B cell (primary cell): ENCODE results near the gene PRUNE2. TPM values are rescaled to one million over a fixed set of nuclear protein-coding genes. Genes with fewer than 3 reads are reported as not detected.

Experiments used
- ATAC-seq: fragments of 200-7000 bp; cut with Tn5 transposase; one replicate; pipeline ENCODE4 v1.10.0; 2021; ENCODE audit warnings: low read depth, mild to moderate bottlenecking, moderate number of reproducible peaks, moderate library complexity
- CTCF ChIA-PET: fragments of 350-600 bp; sonication (Branson Sonifier 250); formaldehyde crosslinking; loops from one replicate; lab custom pipeline; 2021; ENCODE audit warnings: antibody characterized with exemption, inconsistent platforms; lab: Charles Lee
- POLR2A ChIA-PET: fragments of 350-600 bp; sonication (Branson Sonifier 250); formaldehyde crosslinking; loops from one replicate; lab custom pipeline; 2021; ENCODE audit warnings: antibody characterized with exemption; lab: Charles Lee
- DNase-seq: peaks from one replicate; pipeline ENCODE4 v3.0.0; 2013
- H2AFZ ChIP-seq: 2 replicates; pipeline ENCODE4 v1.6.1; 2012; ENCODE audit warnings: mild to moderate bottlenecking, low read depth, low read length; ENCODE audit not compliant: insufficient read depth, poor library complexity, severe bottlenecking
- H3K27ac ChIP-seq, 2 donors: 1 replicate in 1 of 2; 2 replicates in 1 of 2; pipeline ENCODE4 v1.5.1; 2012 to 2013; ENCODE audit warnings: low read length in 2 of 2, mild to moderate bottlenecking in 2 of 2, moderate library complexity in 1 of 2
- H3K27me3 ChIP-seq, 4 experiments: fragments of 200-600 bp in 1 of 4; sonication (generic) in 1 of 4; replicated peaks in 1 of 4; 1 replicate in 2 of 4; 2 replicates in 2 of 4; pipeline versions ENCODE4 v1.6.1 to v1.7.0; 2013 to 2016; ENCODE audit warnings: low read length in 3 of 4, mild to moderate bottlenecking in 2 of 4, mixed read lengths in 1 of 4, moderate library complexity in 1 of 4; ENCODE audit not compliant: insufficient read depth in 4 of 4, control insufficient read depth in 3 of 4; ENCODE audit errors: control extremely low read depth in 1 of 4
- H3K36me3 ChIP-seq, 2 experiments: replicated peaks in 1 of 2; 1 replicate in 1 of 2; 2 replicates in 1 of 2; pipeline versions ENCODE4 v1.6.1 to v1.7.1; 2013; ENCODE audit warnings: low read length in 1 of 2; ENCODE audit not compliant: insufficient read depth in 2 of 2, control insufficient read depth in 1 of 2; ENCODE audit errors: control extremely low read depth in 1 of 2, extremely low read depth in 1 of 2
- H3K4me1 ChIP-seq, 2 donors: fragments of 200-600 bp in 1 of 2; sonication (generic) in 1 of 2; 1 replicate in 1 of 2; 2 replicates in 1 of 2; pipeline versions ENCODE4 v1.5.1 to v1.6.1; 2013 to 2017; ENCODE audit warnings: low read length in 2 of 2; ENCODE audit not compliant: control insufficient read depth in 2 of 2, insufficient read depth in 2 of 2
- H3K4me2 ChIP-seq: replicated peaks from 2 replicates; pipeline ENCODE3; 2012; ENCODE audit warnings: mild to moderate bottlenecking, low read depth, low read length; ENCODE audit not compliant: poor library complexity, severe bottlenecking
- H3K4me3 ChIP-seq, 5 experiments: fragments of 200-600 bp in 1 of 5; sonication (generic) in 1 of 5; 1 replicate in 3 of 5; 2 replicates in 2 of 5; pipeline versions ENCODE4 v1.5.1 to v1.7.0; 2011 to 2016; ENCODE audit warnings: low read length in 4 of 5, mild to moderate bottlenecking in 4 of 5, low read depth in 2 of 5, control low read depth in 1 of 5, moderate library complexity in 1 of 5; ENCODE audit not compliant: insufficient read depth in 1 of 5; ENCODE audit errors: control extremely low read depth in 1 of 5, extremely low read depth in 1 of 5
- H3K79me2 ChIP-seq: fragments of 200-600 bp; sonication (generic); one replicate; pipeline ENCODE4 v1.6.0; 2016; ENCODE audit warnings: low read length; ENCODE audit not compliant: control insufficient read depth, insufficient read depth
- H3K9ac ChIP-seq: fragments of 200-600 bp; sonication (generic); 2 replicates; pipeline ENCODE4 v1.6.1; 2017; ENCODE audit warnings: mild to moderate bottlenecking, low read length, moderate library complexity
- H3K9me3 ChIP-seq, 3 donors: one replicate each; pipeline versions ENCODE4 v1.6.1 to v1.7.1; 2013; ENCODE audit warnings: low read length in 2 of 3; ENCODE audit not compliant: control insufficient read depth in 2 of 3, insufficient read depth in 1 of 3; ENCODE audit errors: control extremely low read depth in 1 of 3
- H4K20me1 ChIP-seq: 2 replicates; pipeline ENCODE4 v1.6.0; 2012; ENCODE audit warnings: mild to moderate bottlenecking, low read length; ENCODE audit not compliant: insufficient read depth, control insufficient read depth, poor library complexity, severe bottlenecking
- H3K27ac Mint-ChIP-seq: one replicate; pipeline ENCODE4 v1.8.0; 2021; ENCODE audit warnings: mixed read lengths
- H3K27me3 Mint-ChIP-seq: one replicate; pipeline ENCODE4 v1.8.0; 2021; ENCODE audit warnings: mixed read lengths
- H3K4me1 Mint-ChIP-seq: one replicate; pipeline ENCODE4 v1.8.0; 2021; ENCODE audit warnings: mixed read lengths
- H3K4me3 Mint-ChIP-seq: one replicate; pipeline ENCODE4 v1.8.0; 2021; ENCODE audit warnings: mixed read lengths
- H3K9me3 Mint-ChIP-seq: one replicate; pipeline ENCODE4 v1.8.0; 2022; ENCODE audit warnings: mixed read lengths; ENCODE audit not compliant: insufficient read depth
- CTCF ChIP-seq: fragments of 200-600 bp; IDR thresholded peaks from one replicate; pipeline ENCODE4 v1.8.0; 2022; ENCODE audit warnings: antibody characterized with exemption, mild to moderate bottlenecking
- EZH2 ChIP-seq: IDR thresholded peaks from 2 replicates; pipeline ENCODE4 v1.6.1; 2012; ENCODE audit warnings: borderline replicate concordance, low read depth, mild to moderate bottlenecking, moderate library complexity, low read length; ENCODE audit not compliant: insufficient read depth, poor library complexity, severe bottlenecking
- WGBS: methylation state at CpG from one replicate; pipeline ENCODE4 v1.1.5; 2013; ENCODE audit warnings: missing lambda C conversion rate; ENCODE audit not compliant: insufficient coverage; 5-methylcytosine and 5-hydroxymethylcytosine counted together
- intact Hi-C: fragments of 100-400 bp; cut with micrococcal nuclease; formaldehyde crosslinking; loops from one replicate; pipeline ENCODE4 v1.10.0; 2022
- polyA plus RNA-seq: library from polyadenylated mRNA; depleted of rRNA; stranded (reverse); fragments of >200 nt; gene quantifications from 2 replicates; pipeline ENCODE4 v1.2.3, GENCODE V29; 2012
- total RNA-seq, 2 donors: library from RNA; stranded (reverse); fragments of 120-200 nt in 1 of 2; gene quantifications; 1 replicate in 1 of 2; 2 replicates in 1 of 2; pipeline versions ENCODE4 v1.2.3 to v1.2.4, GENCODE V29; 2013 to 2022

Gene PRUNE2
- total and polyA plus RNA-seq, 2 donors (not counting 1 experiment from before 2014, with no cell fraction given) = 0.12 TPM; not detected in 1

DNA sequence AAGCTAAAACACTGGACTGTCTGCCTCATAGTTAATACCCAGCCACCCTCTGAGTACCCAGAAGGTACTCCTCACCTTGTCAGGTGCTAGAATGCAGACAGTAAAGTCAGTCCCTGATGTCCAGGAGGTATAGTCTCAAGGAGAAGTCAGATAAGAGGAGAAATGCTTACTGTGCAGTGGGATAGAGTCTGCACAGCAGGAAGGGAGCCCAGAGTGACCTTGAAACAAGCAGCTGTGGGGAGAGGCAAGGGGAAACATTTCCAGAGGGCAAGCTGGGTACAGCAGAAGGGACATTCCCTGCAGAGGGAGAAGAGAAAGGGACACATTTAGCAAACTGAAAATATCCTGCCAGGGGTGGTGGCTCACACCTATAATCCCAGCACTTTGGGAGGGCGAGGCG, 324.2 kb downstream of the PRUNE2 start:
- TF ChIP-seq EZH2 (no peak), CTCF (no peak)
- Mint-ChIP-seq H3K4me1 (peaks cover 21% of the 10 kb centered on the region), H3K4me3 (no peak overlapping the region), H3K27me3 (peaks cover 18% of the 10 kb centered on the region), H3K27ac (no peak overlapping the region), H3K9me3 (no peaks in the 10 kb centered on the region)
- H2AFZ ChIP-seq = no peak overlapping the region
- H4K20me1 ChIP-seq = no peaks in the 10 kb centered on the region
- peaks cover 0 to 11% (median 0%) of the 10 kb centered on the region in 3 donors for H3K9me3 ChIP-seq
- WGBS = no CpG with 5 or more reads among the region's 2 CpGs
- H3K36me3 ChIP-seq = no peaks in the 10 kb centered on the region
- H3K27me3 ChIP-seq = no peaks in the 10 kb centered on the region
- no peak overlapping the region for H3K4me2 ChIP-seq
- H3K27ac ChIP-seq = no peak overlapping the region
- DNase-seq (no peak), ATAC-seq (no peak)
- intact Hi-C loops = no loop called here
- H3K4me3 ChIP-seq = no peak overlapping the region
- H3K9ac ChIP-seq = no peak overlapping the region
- ChIA-PET POLR2A (no interaction called here), CTCF (no interaction called here)
- H3K4me1 ChIP-seq = peaks cover 15 to 17% of the 10 kb centered on the region in 2 donors
- H3K79me2 ChIP-seq = no peaks in the 10 kb centered on the region

GRCh38 chr9:76580820-76581219, 325.1 kb downstream of the PRUNE2 start:
- Histone ChIP-seq H3K27ac (no peak overlapping the region), H2AFZ (no peak overlapping the region), H3K9me3 (peaks cover 0 to 11% (median 0%) of the 10 kb centered on the region in 3 donors), H3K27me3 (no peaks in the 10 kb centered on the region), H3K36me3 (no peaks in the 10 kb centered on the region), H3K4me1 (peaks cover 21 to 25% of the 10 kb centered on the region in 2 donors), H3K4me2 (no peak overlapping the region), H3K9ac (no peak overlapping the region), H3K79me2 (no peaks in the 10 kb centered on the region), H3K4me3 (no peak overlapping the region), H4K20me1 (no peaks in the 10 kb centered on the region)
- no CpG with 5 or more reads among the region's 3 CpGs for WGBS
- Mint-ChIP-seq H3K4me1 (peaks cover 28% of the 10 kb centered on the region), H3K27ac (no peak overlapping the region), H3K9me3 (no peaks in the 10 kb centered on the region), H3K4me3 (no peak overlapping the region), H3K27me3 (peaks cover 15% of the 10 kb centered on the region)
- POLR2A ChIA-PET = interaction anchor here (0.6 kb wide), 1 partner anchor 114 kb away, joined by 5 read pairs; no protein-coding TSS in a partner anchor
- intact Hi-C loops = no loop called here
- DNase-seq (no peak), ATAC-seq (no peak)
- TF ChIP-seq EZH2 (no peak), CTCF (no peak)
- CTCF ChIA-PET = no interaction called here
